ENCODE results near the gene PTPRA.

- TF ChIP-seq POLR2A (IDR thresholded peaks at IDR 0.05) (no peak), CTCF (IDR thresholded peaks at IDR 0.05) (no peak)
Measured at GRCh38 chr20:2890742-2891141, 17.5 kb downstream of the PTPRA start.
